SK-MEL-5 (cell line): ENCODE results near the gene CPN2. TPM values are rescaled to one million over a fixed set of nuclear protein-coding genes. Genes with fewer than 3 reads are reported as not detected.
A peak's percentile ranks its signal among the peaks of the same experiment; 100 is the strongest.

Experiments
- DNase-seq: peaks from one replicate; pipeline ENCODE4 v3.0.0-alpha.2; 2016; ENCODE audit warnings: low read depth, low spot score
- in situ Hi-C: cut with HindIII; loops from 2 replicates; pipeline ENCODE4 v1.10.0; 2016; ENCODE audit warnings: low sequenced_read_pairs, high pct_unique_total_duplicates, low pct_unique_long_range_greater_than_20kb
- total RNA-seq: library from RNA; depleted of rRNA; stranded (reverse); fragments of >200 nt; shearing (Covaris generic); gene quantifications from 2 replicates; pipeline ENCODE4 v1.2.3, GENCODE V29; 2014

The CPN2 gene
- total RNA-seq, 1 experiment from 2014 or later, result not detected

DNA sequence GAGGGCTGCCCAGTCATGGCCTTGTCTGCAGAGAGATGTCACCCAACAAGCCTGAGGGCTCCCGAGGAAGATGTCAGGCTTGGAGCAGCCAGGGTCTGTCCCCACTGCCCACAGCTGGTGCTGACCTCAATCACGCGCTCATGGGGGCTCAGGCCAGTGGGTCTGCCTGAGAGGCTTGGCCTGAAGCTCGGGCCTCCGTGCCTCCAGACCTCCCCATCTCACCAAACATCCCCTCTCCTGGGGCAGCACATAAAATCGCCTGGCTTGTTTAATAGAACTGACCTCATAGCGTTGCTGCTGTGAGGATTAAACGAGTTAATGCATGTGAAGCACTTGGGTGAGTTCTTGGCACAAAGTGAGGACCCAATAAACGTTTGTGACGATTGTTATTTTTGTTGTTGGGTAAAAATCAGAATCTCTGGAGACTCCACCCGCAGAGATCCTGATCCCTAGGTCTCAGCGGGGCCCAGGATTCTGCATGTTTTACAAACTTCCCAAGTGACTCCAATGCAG, 14.9 kb upstream of the CPN2 start:
- DNase-seq, result no peak
- in situ Hi-C loops, result no loop called here

DNA sequence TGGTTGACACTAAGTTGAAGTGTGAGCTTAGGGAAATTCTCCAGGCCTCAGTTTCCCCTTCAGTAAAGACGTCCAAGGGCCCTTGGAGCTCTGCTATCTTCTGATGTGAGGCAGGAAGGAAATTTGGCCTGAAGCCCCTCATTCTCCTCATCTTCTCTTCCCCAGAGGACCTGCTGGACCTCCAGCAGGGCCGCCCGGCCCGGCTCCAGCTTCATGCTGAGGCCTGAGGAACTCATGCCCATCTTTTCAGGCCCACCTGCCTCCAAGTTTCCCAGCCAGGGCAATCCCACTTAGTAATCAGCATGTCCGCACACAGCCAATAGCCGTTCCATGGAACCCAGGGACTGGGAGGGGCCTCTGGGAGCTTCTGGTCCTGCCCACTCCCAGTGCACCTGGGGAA, 14.4 kb upstream of the CPN2 start:
- in situ Hi-C loops, result no loop called here

DNA sequence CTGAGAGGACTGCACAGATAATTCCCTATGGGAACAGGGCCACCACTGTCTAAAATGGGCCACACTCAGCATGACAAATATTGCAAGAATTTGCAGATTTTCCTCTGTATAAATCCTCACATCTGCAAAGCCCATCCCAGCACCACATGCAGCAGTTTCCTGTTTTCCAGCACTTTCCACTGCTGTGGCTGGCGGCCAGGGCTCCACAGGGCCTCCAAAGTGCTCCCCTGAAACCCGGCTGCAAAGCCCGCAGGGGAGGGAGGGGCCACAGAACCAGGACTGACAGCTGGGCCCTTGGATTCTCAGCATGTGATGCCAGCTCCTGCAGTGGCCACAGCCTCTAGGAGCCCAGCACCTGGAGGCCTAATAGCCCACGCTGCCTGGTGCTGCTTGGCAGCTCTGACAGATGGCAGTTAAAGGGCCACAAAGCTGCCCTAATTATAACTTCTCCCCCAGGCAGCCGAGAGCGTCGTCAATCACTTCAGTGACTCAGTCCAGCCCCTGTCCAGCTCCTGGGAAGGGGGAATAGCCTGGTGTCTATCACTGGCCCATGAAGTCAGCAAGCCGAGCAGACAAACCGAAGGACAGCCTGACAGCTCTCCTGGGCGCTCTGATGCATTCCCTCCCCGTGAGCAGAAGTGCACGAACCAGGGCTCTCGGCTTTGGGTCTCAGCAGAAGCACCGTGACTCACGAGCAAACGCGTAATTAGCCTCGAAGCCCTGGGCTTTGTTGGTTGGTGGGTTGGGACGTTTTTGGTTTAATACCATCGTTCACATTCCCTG, 13.7 kb upstream of the CPN2 start:
- in situ Hi-C loops, result no loop called here
- DNase-seq, result no peak

More for the DNA sequence above, 14.4 kb upstream of the CPN2 start:
- no peak for DNase-seq

DNA sequence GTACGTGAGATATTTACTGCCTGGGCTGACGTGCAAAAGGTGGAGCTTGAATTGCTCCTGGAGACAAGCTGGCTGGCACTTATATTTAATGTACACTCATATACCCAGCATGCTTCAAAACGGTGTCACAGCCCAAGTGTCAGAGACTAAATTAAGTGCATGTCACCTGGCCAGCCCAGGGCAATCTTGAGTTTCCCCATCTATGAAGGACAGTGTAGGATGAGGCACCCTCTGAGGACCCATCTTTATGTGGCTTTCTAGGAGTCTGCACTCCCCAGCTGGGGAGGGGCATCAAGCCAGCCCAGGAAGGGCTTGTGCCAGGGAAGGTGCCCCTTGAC, 13.2 kb upstream of the CPN2 start:
- DNase-seq, result no peak
- in situ Hi-C loops, result no loop called here

DNA sequence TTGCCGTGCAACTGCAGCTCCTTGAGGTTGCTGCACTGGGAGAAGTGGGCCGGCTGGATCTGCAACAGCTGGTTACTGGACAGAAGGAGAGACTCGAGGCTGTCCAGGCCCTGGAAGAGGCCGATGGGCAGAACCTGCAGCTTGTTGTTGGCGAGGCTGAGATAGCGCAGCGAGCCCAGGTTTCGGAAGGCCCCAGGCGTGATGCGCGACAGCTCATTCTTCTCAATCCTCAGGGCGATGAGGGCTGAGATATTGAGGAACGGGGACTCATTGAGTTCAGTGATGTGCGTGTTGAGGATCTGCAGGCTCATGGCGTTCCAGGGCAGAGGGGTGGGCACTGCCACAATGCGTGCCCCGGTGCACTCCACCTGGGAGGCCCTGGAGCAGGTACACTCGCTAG, 9.4 kb upstream of the CPN2 start:
- in situ Hi-C loops, result no loop called here
- no peak for DNase-seq

DNA sequence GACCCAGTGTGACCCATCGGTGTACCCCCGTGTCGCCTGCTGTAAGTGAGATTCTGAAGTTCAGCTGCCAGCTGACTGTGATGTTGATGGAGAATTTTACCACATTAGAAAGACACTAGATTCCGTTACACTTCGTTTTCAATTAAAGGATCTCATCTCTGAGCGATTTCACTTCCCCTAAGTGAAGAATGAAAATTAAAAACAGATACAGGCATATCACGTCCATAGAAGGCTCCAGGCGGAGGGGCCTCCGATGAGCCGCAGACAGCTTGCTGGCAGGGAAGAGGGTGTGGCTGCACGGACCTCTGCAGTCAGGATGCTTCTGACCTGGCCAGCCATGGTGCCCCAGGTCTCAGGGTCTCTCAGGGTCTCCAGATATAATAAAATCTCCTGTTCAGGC, 6.6 kb upstream of the CPN2 start:
- DNase-seq, result no peak
- in situ Hi-C loops, result no loop called here

DNA sequence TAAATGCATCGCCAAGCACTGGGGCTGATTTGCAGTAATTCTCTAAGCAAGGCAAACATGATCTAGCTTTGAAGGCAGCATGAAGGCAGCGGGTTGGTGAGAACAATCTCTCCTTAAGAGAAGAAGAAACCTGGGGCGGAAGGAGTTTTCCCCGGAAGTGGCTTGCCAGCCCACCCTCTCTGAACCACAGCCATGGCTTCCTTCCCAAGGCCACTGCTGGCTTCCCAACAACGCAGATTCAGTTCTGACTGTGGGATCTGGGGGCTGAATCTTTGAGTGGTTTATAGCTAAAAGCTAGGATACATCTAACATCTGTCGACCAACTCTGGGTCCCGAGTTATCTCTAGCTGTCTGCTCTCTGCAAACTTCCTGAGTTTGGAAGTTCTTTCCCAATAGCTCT, 4.3 kb upstream of the CPN2 start:
- in situ Hi-C loops, result no loop called here
- no peak for DNase-seq

DNA sequence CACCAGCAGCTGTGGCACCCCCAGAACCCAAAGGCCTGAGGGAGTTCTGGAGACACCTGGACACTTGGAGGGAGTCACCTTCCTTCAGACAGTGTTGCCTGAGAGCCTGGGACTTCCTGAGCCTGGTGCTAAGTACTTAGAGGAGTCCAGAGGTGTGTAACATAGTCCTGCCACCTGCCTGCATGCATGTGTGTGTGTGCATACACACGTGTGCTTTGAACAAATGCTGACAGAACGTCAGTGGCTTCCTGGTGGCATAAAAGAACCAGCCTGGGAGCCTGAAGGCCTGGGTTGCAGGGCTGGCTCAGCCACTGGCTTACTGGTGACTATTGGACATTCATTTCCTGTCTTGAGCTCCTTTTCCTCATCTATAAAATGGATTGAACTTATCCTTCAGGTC, 3.2 kb upstream of the CPN2 start:
- in situ Hi-C loops, result no loop called here
- DNase-seq, result no peak

DNA sequence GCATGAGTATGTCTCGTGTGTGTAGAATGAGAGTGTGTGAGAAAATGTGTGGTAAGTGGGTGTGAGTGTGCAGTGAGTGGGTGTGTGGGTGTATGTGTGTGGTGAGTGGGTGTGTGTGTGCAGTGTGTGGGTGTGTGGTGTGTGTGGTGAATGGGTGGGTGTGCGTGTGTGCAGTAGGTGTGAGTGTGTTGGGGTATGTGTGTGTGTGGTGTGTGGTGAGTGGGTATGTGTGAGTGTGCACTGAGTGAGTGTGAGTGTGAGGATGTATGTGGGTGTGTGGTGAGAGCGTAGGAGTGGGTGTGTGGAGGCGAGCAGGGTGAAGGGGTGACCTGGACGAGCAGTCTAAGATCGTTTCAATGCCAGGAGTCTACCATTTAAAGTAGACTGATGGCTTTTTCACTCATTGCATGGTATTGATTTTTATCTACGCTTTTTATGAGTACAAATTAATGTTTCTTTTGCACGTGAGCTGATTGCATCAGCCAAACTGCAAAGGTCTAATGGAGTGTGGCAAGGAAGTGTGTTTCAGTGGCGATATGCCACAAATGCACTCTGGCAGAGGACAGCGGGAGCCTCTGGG, 1.6 kb upstream of the CPN2 start:
- no peak for DNase-seq
- in situ Hi-C loops, result no loop called here

DNA sequence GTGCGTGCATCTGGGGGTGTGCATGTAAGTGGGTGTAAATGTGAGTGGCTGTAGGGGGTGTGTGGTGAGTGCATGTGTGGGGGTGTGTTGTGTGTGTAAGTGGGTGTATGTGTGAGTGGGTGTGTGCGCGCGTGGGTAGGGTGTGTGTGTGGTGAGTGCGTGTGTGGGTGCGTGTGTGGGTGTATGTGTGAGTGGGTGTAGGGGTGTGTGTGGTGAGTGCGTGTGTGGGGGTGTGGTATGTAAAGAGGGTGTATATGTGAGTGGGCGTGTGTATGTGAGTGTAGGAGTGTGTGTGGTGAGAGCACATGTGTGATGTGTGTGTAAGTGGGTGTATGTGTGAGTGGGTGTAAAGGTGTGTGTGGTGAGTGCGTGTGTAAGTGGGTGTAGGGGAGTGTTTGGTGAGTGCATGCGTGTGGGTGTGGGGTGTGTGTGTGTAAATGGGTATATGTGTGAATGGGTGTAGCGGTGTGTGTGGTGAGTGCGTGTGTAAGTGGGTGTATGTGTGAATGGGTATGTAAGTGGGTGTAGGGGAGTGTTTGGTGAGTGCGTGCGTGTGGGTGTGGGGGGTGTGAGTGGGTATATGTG, 916 bp upstream of the CPN2 start:
- in situ Hi-C loops, result no loop called here
- no peak for DNase-seq

DNA sequence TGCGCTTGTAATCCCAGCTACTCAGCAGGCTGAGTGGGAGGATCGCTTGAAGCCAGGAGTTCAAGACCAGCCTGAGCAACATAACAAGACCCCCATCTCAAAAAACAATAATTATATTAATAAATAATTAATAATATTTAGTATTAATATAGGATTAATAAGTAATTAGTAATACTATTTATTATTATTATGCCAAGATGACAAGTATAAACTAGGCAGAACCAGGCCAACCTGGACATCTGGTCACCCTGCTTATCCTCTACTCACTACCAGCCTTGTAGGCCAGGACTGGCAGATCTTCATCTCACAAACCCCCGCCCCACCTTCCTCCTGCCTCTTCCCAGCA, 429 bp downstream of the CPN2 start:
- DNase-seq, result no peak
- in situ Hi-C loops, result no loop called here

DNA sequence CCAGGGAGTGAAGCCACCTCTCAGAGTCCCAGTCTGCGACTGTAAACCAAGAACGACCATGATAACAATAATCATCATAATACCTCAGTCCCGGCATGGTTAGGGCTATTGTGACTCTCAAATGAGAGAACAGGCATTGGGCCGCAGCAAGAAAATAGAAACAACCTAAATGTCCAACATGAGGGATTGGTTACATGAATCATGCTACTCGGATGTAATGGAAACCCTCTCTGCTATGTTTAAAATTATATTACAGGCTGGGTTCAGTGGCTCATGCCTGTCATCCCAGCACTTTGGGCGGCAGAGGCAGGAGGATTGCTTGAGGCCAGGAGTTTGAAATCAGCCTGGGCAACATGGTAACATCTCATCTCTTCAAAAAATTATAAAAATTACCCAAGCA, 2.8 kb downstream of the CPN2 start:
- in situ Hi-C loops, result no loop called here
- no peak for DNase-seq

DNA sequence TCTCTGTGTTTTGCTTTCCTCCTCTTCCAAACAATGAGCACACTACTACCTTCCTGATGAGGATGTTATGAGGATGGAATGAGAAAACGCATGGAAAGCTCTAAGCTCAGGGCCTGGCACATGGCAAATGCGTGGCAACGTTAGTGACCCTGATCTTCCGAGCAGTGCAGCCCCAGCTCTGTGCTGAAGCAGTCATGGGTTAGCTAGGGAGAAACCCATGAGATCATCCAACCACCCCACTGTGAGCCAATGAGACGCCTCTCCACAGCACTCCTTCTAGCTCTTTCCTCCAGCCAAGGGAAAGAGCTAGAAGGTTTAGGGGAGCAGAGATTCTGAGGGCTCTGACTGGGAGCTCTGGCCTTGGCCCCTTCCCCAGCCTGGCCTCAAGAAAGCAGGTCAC, 4.5 kb downstream of the CPN2 start:
- in situ Hi-C loops, result no loop called here
- DNase-seq, result no peak

DNA sequence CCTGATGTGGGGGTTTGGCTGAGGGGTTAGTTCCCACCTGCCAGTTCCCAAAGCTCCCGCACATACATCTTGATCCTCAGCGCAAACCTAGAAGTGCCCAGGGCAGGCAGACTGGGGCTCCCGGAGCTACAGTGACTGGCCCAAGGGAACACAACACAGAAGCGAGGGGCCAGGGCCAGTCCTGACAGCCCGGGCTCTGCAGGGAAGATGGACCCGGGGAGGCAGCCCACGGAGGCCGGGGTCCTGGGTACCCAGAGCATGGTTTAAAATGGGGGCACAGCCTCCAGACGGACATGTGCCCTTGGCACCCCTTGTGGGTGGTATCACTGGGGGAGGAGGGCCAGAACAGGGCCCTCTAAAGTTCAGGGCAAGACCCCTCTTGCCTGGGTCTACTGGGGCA, 5.1 kb downstream of the CPN2 start:
- in situ Hi-C loops, result no loop called here

DNA sequence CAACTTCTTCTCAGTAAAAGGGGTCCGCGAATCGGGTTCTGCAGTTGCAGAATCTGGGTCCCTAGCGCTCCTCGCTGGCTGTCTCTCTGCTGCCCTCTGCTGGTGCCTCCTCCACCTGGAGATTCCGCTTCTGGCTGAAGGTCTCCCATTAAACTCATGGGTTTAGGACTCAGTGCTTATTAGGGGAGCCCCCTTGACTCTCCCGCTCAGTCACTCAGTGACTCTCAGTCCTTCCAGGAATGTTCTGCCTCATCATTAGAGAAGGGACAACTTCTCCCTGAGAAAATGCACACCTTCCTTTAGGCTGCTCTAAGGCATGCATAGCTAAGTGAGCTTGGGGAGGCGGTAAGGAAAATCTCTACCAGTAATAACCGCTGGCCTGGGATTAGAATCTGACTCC, 7.1 kb downstream of the CPN2 start:
- DNase-seq, result peak; percentile 73
- in situ Hi-C loops, result no loop called here

More for the DNA sequence above, 5.1 kb downstream of the CPN2 start:
- DNase-seq, result no peak

DNA sequence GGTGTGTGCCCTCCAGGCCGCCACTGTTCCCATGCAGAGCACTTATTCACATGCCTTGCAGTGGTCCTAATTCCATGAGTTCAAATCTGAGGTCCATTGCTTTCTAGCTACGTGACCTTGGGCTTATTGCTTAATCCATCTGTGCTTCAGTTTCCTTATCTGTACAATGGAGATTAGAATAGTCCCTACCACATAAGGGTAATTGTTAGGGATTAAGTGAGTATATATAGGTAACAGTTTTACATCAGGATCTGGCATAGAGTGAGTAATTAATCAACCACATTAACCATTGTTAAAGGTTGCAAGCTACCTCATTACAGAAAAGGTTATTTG, 7.6 kb downstream of the CPN2 start:
- DNase-seq, result no peak
- in situ Hi-C loops, result no loop called here

DNA sequence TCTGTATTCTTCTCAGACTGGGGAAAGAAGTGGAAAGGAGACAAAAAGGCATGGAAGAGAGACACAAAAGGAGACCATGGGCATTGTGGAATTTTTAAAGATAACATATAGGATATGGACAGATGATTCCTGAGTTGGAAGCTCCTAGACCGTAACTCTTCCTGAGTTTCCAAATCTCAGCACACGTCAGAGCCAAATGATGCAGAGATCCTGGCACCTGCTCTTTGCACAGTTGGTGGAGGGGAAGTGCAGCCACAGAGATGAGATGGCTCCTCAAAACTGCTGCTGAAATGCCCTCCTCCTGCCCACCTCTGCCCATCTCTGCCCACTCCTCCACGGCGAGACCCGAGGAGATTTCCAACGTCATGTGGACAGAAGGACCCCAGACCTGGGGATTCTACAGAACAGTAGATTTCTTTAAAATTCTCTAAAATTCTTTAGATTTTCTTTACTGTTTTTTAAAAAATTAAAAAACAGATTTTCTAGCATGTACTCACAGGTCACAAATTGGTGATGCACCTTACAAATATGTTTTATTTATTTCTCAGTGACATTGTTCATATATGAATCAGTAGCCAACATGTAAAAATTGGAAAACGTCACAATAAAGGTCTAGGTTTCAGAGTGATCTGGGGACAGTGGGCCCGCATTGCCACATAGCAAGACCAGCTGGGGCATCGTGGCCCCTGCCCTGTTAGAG, 8.1 kb downstream of the CPN2 start:
- DNase-seq, result no peak
- in situ Hi-C loops, result no loop called here

DNA sequence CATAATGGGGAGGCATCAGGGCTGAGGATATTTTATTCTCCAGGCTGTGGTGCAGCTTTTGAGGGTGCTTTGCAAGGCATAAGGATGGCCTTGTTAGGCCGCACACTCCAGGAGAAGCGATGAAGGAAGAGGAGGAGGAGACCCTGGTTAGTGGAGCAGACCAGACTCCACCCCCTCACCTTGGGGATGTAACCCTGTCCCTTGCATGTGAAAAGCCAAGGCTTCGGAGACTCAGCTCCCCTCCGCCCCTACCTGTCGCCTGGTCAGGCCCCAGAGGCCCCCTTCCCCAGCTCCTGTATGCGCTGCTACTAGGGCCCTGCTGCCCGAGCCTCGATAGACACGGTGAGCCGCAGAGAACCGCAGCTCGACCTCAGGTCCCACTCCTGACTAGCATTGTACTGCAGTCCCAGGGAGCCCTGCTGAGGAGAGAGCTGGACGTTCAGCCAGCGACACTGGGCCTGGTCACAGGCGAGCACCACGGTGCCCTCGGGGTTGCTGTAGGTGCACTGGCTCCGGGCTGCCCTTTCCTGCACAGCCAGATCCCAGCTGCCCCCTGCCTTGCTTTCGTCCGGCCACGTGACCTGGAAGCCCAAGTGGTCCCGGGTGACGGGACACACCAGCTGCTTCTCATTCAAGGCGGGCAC, 10.2 kb downstream of the CPN2 start:
- DNase-seq, result no peak
- in situ Hi-C loops, result no loop called here
